Stimulated activated CD4-positive, alpha-beta T cell treated with anti-CD3 and anti-CD28 coated beads, Interleukin-4, amount 100 ng/mL, for 4 hours (primary cell): Measurements from ENCODE around the gene SETD9.

Experiments used
- DNase-seq, 2 experiments: peaks; one replicate each; pipeline ENCODE4 v3.0.0-alpha.2; 2020

SETD9 gene

DNA sequence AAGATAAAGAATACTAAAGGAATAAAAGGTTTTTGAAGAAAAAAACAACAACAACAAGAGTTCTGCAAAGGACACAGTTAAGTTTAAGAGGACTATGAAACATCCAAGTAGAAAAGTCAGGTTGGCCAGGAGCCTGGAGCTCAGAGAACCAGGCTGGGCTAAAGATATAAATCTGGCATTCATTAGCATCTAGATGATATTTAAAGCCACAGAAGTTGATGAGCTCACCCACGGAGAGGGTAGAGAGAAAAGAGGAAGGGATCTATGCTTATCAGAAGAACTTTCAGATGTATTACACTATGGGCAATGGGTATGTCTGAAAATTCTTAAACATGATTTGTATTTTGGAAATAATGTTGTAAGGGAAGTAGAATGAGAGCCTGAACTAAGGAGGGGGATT, 32.6 kb downstream of the SETD9 start:
- no peak for DNase-seq

DNA sequence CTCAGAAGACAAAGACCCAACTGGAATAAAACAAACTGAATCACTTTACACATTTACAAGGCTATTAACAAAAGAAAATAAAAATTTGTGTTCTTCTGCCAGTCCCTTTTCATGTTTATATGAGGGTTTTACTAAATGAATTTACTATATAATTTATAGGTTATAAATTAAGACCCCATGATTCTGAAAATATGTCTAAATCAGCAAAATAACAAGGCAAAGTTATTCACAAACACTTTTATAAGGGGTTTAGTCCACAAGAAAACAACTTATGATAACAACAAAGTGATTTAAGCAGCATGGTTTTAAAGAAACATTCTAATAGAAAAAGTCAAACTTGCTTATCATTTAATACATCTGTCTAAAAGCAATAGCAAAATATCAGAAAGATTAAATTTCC, 37.7 kb downstream of the SETD9 start:
- DNase-seq, result no peak

DNA sequence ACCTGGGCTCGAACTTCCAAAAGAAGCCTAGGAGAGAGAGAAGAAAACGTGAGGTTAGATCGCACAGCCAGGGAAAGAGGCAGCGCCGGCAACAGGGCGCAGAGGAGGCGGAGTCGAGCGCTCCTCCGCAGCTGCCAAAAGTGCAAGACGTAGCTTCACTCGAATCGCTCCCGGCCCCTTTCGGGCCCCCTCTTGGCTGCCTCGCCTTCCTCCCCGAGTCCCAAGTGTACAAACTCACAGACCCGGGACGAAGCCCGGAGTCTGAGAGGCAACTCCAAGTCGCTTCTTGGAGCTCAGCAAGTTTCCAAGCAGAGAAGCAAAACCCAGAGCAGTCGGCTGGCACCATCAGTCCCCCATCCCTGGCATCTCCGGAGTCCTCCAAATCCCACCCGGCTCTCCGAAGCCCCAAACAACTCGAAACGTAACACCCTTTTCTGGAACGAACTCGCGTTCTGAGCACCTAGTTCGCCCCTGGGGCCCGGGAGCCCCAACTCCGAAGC, 41.3 kb downstream of the SETD9 start:
- DNase-seq, result peak; percentile 49 to 58

DNA sequence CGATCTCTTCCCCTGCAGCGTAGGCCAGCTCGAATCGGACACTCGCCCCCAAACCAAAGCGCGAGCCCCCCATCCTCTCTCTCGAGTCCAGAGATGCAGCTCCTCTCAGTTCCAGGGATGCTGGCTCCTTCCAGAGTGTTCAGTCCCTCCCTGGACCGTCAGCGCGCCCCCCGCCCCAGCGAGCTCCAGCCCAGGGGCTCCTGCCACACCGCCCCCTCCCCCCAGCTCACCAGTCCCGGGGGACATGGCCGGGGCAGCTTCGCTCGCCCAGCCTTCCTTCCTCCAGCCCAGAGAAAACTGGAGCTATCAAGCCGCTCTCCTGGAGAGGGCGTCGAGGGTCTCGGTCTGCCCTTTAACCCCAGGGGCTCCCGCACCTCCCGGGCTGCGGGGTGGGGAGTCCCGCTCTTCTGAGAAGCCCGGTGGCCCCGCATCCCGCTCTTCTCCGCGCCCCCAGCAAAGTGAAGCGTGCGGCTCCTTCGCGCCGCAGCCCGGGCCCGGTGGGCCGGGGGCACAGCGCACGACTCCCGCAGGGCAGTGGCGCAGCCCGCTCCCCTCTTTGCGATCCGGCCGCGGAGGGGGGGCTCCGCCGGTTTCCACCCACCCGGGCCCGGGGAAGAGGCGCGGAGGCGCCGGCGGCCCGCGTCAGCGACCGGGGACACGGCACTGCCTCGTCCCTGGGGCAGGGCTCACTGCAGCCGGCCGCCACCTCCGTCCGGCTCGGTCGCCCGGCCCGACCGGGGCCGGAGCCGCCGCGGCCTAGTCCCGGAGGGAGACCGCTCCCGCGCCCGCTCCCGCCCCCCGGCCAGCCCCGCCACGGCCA, 41.9 kb downstream of the SETD9 start:
- peak; percentile 7 to 32 for DNase-seq

DNA sequence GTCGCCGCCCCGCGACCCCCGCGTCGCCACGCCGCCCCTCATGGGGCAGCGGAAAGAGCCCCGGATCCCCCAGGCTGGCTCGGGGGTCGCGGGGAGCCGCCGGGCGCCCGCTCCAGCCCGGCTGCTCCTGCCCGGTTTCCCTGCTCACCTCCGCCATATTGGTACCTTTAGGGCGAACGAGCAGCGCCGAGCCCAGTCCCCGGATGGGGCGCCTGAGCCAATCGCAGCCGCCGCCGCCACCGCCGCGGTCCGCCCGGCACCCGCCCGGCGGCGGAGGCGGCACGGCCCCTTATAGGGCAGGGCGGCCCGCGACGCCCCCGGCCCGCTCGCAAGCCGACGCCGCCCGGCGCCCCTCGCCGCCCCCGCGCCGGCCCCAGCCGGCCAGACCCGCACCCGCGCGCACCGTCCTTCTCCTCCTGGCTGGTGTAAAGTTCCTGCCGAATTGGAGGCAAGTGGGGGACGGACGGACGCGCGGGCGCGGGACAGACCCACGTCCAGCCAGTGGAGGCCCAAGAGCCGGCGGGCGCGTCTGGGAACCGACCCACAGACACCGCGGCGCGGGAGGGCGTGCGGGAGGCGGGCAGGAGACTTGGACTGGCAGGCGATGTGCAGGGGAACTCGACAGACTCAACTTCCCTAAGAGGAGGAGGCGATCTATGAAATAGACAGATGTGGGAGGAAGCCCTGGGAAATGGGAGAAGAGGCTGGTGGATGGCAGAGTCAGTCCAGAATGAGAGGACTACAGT, 42.7 kb downstream of the SETD9 start, which contains the start of gene MIER3:
MIER3 (minus strand) TSS at position 178 of the 746 bp plus-strand sequence; CDS start at position 157, 21 bp downstream.
- DNase-seq, result peak; percentile 76 to 78

DNA sequence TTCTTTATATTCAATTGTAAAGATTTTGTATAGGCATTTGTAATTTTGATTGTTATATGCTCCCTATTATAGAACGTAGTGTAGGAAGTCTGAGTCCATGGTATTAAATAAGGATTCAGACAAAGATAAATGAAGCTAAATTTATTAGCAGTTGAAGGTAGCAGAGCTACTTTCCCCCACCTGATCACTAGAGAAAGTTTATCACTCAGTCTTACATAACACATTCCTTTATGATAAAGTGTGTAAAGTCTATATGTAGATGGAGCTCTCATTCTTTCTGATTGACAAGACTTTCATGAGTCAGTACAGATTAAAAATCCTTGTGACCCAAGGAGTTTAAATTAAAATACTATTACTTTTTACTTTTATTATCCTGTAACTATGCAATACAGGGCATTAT, 44.9 kb downstream of the SETD9 start:
- no peak for DNase-seq

DNA sequence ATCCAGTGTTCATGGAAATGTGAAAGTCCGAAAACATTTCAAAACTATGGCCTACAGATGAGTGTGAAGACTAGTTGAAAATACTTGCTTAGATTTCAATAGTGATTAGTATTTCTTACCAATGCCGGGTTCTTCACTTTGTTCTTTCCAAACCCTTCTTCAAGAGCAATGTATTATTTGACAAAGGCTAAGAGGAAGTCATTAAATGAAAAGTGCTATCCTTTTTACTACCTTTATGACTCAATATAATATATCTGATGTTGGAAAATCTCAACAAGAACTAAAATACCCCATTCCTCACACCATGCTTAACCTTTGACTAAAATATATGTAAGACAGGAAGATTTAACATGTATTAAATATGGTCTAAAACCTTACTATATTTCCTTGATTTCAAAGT, 49.2 kb downstream of the SETD9 start:
- no peak for DNase-seq

DNA sequence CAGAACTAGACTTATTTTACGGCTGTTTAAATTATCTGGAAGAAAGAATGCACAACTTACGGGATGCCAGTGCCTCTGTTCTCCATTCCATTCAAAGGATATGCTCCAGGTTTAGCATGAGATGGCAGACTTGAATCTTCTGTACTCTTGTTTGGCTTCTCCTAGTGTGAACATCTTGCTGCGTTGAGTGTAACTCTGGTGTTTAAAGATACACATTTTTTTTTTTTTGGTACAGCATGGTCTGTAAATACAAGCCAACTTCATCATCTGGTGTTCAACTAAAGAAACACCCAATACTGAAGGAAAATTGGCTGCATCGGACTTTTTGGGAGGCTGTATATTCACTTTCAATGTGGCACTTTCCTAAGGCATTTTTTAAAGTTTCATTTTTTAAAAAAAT, 49.9 kb downstream of the SETD9 start:
- DNase-seq, result no peak

DNA sequence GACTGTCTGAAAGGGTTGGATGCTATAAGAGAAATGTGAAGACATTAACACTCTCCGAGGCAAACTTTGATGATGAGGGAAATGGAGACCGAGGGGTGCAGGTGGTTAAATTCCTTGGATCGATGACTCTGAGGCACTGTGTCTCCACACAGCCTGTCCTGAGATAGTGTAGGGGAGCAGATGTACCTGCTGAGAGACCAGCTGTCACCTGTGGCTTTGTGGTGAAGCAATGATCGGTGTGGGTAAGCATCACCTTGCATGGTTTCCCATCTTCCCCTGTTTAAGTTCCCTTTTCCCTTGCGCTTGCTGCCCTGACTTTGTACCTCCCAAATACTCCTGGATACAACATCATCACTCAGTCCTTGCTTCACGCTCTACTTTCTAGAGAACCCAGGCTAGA, 52.4 kb downstream of the SETD9 start:
- DNase-seq, result no peak

DNA sequence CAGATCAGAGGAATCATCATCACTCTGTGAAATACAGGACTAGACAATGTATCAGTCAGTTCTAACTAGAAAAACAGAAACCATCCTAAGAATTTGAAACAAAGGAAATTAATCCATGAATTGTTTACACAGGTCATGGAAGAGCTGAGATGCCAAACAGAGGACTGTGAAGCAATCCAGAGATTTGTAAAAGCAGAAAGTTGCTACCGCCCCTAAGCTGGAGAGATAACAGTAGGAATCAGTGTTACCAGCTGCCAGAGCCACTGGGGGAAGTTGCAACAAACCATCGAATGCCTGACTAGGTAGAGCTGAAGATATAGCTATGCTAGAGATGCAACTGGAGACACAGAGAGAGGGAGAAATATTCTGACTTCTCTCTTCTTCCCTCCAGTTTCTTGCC, 52.9 kb downstream of the SETD9 start:
- no peak for DNase-seq

DNA sequence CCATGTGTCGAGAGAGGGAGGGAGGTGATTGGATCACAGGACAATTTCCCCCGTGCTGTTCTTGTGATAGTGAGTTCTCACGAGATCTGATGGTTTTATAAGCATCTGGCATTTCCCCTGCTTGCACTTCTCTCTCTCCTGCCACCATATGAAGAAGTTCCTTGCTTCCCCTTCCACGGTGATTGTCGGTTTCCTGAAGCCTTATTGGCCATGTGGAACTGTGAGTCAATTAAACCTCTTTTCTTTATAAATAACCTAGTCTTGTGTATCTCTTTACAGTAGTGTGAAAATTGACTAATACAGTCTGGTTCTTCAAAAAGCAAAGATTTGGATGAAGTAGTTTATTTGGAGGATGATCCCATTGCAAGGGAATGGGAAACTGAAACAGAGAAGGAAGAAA, 53.9 kb downstream of the SETD9 start:
- no peak for DNase-seq

DNA sequence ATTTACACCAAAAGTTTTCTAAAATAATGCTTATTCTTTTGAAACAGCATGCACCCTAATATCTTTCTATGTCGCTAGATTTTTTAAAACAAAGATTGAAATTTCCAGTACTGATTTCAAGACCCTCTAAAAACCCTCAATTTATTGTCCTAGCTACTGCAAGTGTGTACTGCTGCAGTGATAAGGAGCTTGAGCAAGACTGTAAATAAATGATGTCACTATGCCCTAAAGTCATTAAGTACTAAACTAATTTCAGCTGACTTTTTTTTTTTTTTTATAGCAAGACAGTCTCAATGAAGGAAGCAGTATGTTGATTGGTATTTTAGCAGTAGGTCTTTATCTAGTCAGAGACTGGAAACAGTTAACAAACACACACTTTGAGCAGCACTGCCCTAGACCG, 54.8 kb downstream of the SETD9 start:
- no peak for DNase-seq
